NCI-H748 (cell line): ENCODE measurements around the gene CTDSPL.
"Not testable (repeated sequence)": the region's sequence is repeated elsewhere in the genome, so short reads cannot be mapped to it uniquely, and the experiment has no call there.

ENCODE experiments used
- DNase-seq: peaks from one replicate; lab custom pipeline; 2025; ENCODE audit not compliant: unreplicated experiment; lab: John Stamatoyannopoulos, UW

CTDSPL gene, protein sequence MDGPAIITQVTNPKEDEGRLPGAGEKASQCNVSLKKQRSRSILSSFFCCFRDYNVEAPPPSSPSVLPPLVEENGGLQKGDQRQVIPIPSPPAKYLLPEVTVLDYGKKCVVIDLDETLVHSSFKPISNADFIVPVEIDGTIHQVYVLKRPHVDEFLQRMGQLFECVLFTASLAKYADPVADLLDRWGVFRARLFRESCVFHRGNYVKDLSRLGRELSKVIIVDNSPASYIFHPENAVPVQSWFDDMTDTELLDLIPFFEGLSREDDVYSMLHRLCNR

DNA sequence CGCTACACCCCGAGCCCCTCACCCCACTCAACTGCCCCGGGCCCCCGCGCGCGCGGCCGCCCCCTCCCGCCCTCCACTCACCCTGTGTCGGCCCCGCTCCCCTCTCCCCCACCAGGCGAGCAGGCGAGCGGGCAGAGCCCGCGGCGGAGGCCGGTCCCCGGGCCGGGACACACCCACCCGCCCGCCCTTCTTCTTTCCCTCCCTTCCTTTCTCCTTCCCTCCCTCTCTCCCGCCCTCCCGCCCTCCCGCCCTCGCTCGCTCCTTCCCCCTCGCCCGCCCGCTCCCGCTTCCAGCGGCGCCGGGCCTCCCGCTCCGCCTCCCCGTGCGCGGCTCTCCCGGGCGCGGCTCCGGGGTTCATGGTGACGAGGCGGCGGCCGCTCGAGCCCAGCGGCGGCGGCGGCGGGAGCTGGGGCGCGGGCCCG, at the start of gene CTDSPL:
CTDSPL (plus strand) TSS at position 261 of the 422 bp plus-strand sequence. CDS start 320 bp downstream, outside the sequence.
- peak; percentile 47 for DNase-seq

DNA sequence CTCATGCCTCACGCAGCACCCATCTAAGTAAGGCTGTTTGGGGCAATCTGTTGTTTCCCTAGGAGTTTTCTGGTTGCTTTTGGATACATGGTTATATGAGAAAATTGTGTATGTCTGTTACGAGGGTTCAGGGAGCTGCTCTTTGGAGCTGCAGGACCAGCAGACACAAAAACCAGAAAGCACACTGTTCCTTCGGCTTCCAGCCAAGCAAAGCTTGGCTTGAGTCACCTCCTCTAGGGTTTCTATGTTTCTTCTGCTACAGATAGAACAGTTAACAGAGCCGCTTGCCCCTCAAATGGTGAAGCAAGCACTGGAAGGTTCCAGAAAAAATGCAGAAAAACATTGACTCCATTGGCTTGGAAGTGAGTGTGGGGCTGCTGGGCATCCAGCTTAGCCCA, 49.2 kb upstream of the CTDSPL start:
- no peak for DNase-seq

DNA sequence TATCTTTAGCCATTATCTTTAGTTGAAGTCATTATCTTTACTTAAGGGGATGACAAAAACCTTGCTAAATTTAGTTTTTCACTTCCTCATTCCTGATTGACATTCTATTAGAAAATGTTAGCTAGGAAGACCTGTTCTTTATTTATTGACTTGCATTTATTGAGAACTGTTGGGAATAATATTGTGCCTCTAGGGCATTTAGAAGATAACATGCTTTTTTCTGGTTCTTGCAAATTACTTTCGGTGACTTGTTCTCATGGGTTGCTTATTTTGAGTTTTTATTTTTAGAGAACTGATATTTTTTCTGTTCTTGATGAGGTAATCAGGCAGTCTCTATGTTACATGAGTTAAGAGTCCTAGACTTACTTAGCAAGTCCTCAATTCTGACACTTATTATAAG, 48.3 kb upstream of the CTDSPL start:
- no peak for DNase-seq

DNA sequence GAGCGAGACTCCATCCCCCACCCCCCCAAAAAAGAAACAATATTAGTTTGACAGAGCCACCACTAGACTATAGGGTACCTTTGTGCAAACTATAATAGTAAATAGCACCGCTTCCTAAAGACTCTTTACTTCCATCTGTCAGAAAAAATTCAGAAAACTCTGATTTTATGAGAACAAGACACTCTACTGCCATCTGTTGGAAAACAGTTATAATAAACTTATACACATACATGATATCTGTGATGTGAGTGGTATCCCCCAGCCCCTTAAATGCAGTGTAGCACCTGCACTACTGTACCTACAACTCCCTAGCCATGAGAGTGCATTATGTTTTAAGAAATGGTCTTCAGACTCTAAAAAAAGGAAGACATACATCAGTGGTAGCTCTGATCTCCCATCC, 47.1 kb upstream of the CTDSPL start:
- DNase-seq = peak; percentile 8

DNA sequence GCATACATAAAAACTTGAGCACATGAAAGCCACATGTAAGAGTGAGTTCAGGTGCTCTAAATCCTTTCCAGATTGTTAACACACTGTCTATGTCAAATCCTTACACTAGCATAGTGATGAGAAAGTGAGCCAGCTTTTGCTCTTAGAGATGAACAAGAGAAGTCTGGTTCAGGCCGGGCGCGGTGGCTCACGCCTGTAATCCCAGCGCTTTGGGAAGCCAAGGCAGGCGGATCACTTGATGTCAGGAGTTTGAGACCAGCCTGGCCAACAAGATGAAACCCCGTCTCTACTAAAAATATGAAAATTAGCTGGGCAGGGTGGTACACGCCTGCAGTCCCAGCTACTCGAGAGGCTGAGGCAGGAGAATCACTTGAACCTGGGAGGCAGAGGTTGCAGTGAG, 46.5 kb upstream of the CTDSPL start:
- not testable (repeated sequence) for DNase-seq

DNA sequence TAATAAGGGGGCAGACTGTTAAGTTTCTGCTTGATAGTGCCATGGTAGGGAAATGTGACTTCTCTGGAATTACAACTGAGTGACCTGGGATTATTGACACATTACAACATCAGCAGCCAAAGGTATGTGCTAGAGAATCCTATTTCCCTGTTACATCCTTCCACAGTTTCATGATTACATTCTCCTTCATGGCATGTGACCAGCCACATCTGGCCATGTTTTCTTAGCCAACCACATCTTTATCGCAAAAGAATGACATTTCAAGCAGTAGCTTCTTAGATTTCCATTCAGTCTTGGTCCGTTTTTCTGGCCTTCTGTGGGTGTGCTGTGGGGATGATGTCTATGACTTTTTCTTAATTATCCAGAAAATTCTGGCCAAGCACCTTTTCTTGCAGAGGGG, 45.4 kb upstream of the CTDSPL start:
- no peak for DNase-seq

DNA sequence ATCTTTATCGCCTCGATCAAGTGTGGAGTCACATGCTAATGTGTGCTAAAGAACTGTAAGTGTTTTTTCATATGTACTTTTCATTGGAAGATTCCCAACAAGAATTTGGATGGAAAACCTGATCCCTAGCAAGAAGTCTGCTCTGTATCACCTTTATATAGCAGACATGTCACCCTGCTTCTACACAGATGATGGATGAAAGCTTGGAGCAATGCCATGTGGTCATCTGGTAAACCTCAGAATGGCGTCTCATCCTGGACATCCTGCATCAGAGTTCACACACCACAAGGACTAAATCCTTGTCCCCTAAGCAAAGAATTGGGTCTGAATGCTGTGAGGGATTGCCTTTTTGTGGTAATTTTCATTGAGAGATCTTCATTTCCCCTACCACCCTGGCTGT, 42.1 kb upstream of the CTDSPL start:
- DNase-seq = no peak

DNA sequence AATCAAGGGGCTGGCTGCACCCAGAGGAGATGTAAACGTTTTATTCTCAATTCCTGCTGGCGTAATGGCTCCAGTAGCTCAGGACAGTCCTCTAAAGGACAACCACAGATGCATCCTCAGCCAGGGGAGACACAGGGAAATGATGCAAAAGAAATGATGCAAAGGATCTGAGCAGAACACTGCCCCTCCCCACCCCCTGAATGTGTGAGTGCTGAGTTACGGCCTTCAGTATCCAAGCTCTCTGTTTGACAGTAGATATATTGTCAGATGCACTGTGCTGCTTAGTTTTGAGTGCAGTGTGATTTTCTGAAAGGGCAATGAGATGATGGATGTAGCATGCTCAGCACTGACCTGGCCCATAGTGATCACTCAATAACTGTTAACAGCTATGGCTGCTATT, 41.4 kb upstream of the CTDSPL start:
- DNase-seq = no peak

DNA sequence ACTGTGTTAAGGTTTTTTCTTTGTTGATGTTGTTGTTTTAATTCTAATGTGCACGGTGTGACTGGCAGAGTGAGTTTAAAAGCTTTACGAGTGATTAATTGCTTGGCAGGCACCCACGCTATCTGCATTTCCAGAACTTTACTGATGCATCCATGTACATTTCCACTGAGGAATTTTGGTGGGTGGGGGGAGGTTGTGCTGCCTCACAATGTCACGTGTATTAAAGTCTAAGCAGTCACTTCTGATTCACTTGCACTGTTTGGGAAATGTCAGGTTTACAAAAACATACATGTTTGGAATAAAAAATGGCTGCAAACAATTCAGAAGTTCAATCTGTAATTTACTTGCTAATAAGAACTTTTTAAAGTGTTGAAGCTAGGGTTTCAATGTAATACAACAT, 38.5 kb upstream of the CTDSPL start:
- no peak for DNase-seq

DNA sequence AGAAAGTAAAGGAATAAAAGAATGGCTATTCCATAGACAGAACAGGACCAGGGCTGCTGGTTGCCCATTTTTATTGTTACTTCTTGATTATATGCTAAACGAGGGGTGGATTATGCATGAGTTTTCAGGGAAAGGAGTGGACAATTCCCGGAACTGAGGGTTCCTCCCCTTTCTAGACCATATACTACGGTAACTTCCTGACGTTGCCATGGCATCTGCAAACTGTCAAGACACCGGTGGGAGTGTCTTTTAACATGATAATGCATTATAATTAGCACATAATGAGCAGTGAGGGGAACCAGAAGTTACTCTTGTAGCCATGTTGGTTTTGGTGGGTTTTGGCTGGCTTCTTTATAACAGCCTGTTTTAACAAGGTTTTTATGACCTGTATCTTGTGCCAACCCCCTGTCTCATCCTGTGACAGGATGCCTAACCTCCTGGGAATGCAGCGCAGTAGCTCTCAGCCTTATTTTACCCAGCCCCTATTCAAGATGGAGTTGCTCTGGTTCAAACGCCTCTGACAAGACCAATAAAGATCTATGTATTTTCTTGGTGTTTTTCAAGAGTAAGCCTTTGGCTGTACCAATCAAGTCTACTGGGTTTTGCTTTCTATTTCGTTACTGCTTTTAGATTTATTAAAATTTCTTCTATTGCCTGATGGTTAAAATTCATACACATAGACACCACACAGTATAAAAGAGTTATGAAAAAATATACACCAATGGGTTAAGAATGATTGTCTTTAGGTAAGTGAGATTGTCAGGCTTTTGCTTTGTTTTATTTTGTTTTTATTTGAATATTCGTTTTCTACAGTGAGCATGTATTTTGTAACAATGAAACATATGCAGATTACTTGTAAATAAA, 37.4 kb upstream of the CTDSPL start:
- peak; percentile 1 for DNase-seq

DNA sequence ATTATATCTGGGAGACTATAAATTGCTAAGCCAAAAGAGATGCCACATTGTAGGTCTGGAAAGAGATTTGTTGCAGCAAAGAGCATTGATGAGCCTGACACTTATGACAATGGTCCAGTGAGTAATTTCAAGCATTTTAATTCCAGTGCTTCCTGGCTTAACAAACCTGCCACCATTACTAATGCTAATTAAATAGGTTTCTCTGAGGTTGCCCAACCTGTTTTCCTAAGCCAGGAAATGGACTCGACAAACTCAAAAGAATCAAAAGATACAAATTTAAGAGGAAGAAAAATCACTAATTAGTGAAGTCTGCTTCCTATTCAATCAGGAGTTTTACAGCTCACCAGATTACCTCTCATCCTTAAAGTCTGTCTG, 36.7 kb upstream of the CTDSPL start:
- peak; percentile 61 for DNase-seq

DNA sequence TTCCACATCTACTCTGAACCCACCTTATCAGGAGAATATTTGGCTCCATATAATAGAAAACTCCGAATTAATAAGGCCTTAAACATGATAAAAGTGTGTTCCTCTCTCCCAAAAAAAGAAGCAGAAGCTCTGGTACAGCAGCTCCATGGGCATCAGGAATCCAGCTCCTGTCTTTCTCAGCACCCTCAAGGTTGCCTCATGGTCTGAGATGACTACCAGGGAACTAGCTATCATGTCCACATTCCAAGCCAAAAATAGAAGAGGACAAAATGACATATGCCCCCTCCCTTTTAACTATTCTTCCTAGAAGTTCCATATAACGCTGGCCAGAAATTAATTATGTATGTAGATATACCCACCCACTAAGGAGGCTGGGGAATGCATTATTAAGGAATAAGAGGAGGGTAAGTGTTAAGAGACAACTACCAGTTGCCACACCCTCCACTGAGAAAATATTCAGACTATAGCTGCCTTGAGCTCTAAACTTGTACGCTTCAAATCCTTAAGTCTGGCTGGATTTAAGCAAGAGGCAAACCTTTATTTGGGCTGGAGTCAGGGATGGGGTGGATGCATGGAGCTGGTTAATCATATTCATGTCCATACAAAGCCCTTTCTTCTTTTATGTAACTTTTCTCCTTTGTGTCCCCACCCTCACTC, 35.8 kb upstream of the CTDSPL start:
- DNase-seq = no peak

DNA sequence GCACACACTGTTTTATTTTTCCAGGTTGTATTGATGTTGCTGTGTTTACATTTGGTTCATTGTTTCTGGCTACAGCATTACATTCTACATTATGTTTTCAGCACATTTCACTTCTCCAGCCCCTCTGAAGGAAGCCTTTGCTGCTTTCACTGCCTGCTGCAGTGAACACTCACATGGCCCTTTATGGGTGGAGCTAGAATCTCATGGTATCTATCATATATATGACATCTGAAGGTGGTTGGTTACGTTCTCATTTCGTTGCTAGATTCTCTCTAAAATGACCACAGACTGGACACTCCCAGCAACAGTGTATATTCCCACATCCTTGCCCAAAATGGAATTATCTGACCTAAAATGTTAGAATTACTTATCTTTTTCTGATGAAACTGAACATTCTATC, 35.2 kb upstream of the CTDSPL start:
- DNase-seq = no peak

DNA sequence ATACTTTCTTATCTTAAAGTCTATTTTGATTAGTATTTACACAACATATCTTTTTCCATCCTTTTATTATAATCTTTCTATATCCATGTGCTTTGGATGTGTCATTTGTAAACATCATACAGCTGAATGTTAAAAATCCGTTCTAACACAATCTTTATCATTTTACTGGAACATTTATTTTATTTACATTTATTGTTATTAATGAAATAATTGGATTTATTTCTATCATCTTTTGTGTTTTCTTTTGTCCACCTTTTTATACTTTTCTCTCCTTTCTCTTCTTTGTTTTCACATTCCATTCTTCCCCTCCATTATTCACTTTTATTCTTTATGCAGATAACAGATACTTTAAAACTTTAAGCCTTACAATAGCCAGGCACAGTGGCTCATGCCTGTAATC, 34.7 kb upstream of the CTDSPL start:
- no peak for DNase-seq

DNA sequence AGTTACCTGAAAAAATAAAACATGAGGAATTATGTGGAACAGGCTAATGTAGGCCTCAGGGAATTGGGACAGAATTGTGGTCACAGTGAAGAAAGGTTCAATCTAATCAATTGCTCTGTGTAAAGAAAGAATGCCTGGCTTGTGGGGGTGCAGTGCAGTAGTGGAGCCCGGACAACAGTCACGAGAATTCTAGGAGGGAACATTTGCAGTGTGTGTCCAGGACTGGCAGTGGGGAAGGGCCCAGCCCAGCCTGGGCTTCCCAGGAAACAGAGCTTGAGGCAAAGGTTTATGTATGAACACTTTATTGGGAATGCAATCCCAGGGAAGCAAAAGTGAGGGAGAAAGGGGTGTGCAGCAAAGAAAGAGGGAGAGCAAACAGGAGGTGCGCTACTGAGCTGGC, 29.2 kb upstream of the CTDSPL start:
- DNase-seq = no peak

DNA sequence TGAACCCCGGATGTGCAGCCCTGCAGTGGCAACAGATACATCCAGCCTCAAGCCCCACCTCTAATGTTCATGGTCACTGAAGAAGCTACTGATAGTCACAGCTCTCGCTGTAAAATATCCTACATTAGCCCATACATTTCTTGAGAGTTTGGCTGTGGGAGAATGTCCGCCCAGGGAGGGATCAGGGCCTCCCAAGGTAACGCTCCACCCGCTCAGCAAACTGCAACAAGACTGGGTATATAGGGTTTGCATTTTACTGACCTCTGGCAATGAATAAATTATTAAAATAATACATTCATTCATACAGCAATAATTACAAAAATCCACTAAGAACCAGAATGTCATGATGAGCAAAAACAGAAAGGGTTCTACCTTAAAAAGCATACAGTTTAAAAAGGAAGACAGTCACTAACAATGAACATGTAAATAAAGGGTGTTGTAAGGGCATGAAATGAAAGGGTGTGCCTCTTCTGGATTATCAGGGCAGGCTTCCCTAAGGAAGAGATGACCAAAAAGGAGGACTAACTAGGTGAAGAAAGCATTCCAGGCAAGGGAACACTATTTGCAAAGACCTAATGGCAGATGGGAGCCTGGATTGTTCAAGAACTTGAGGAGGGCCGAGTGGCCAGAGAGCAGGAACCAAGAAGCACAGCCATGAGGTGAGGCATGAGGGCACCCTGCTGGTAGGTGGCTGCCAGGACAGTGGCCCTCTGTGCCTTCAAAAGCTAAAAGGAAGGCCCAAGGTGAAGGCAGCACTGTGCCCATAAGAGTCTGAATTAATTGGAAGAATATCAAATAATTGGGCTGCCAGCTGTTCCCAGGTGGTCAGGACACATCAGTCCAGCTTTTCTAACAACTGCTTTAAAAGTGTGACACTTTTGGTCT, 28.1 kb upstream of the CTDSPL start:
- no peak for DNase-seq

DNA sequence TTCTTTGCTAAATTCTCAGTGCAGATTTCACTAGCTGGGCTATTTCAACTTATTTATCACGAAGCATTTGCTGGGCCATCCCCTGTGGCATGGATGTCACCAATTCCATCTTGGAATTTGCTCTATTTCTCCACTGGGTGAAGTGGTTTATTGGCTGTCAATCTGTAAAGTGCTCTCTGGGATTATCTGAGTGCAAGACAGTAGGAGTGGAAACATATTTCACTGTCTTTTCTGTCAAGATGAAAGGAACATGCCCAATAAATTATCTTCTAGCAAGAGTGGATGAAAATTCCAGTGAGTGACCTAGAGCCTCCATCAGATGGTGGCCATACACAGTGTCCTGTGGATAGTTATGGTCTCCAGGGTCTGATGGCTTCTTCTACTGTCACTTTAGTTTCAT, 25.1 kb upstream of the CTDSPL start:
- DNase-seq = no peak

DNA sequence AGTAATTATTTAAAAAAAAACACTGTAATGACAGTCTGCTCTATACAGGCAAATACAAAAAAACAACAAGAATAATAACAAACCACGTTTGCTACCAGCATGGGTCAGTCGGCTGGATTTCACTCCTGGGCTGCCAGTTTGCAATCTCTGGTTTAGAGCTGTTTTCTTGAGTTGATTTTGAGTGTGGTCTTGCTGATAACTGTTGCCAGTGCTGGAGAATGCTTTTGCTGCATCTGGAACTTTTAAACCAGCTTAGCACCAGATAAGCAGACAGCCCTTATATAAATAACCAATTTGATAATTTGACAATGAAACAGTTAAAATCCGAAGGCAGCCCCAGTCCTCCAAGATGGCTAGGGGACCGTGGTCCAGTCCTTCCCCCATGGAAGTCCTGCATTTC, 14.0 kb upstream of the CTDSPL start:
- no peak for DNase-seq

DNA sequence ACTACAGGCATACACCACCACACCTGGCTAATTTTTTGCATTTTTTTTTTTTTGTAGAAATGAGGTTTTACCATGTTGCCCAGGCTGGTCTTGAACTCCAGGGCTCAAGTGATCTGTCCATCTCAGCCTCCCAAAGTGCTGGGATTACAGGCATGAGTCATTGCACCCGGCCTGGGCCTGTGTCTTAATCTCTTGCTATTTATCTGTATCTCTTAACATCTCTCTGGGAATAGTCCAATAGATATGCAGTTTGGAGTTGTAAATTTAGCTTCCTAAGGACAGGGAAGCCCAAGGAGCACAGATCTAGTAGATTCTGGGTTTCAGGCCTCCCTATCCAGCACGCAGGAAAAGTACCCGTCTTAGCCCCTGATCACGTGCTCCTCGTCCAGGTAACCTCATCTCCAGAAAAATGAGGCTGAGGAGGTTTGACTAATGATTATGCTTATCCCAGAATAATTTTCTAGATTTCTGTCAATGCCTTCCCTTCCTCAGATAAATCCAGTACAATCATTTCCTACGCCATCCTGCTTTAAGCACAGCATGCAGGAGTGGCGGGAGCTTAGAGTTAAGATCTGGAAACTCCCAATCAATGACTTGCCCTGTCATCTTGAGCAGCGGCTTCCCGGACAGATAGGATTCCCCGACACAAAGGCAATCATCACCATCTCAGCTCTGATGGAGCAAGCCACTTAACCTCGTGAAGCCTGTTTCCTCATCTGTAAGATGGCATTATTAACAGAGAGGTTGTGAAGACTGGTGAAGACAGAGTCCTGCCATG, 12.3 kb upstream of the CTDSPL start:
- DNase-seq = no peak

DNA sequence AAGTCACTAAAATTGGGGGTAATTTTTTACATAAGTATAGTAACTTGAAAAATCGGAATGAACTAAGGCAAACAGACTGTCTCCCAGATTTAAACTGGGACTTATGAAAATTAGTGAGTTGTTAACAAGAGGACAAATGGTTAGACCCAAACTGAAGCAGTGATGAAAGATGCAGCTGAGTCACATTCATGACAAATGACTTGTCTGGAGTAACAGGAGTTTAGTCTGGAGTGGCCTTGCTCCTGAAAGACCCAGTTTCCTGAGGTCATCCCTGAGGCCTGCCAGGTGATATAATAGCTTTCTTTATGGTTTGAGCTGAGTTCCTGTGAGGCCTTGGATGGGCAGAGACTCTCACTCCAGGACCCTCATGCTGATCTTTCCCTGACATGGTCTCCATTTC, 9.6 kb upstream of the CTDSPL start:
- no peak for DNase-seq
